Gastroesophageal sphincter (tissue), 4 donors: ENCODE results near the gene BRIX1. TPM values are rescaled to one million over a fixed set of nuclear protein-coding genes. Genes with fewer than 3 reads are reported as not detected.

Source experiments
- ATAC-seq: fragments of 150-250 bp; one replicate; pipeline ENCODE4 v1.9.1; 2016; ENCODE audit warnings: mild to moderate bottlenecking, moderate library complexity
- H3K27ac ChIP-seq, 4 donors: fragments of 200-600 bp; sonication (generic) in 3 of 4; 1 replicate in 3 of 4; 2 replicates in 1 of 4; pipeline ENCODE4 v1.5.1; 2016 to 2019
- H3K27me3 ChIP-seq: fragments of 200-600 bp; sonication (generic); one replicate; pipeline ENCODE4 v1.5.1; 2019
- H3K36me3 ChIP-seq, 2 donors: fragments of 200-600 bp; sonication (generic); one replicate each; pipeline ENCODE4 v1.5.1; 2019; ENCODE audit warnings: control low read depth in 1 of 2
- H3K4me1 ChIP-seq, 3 donors: fragments of 200-600 bp; sonication (generic); 1 replicate in 2 of 3; 2 replicates in 1 of 3; pipeline ENCODE4 v1.5.1; 2016 to 2019; ENCODE audit warnings: control low read depth in 2 of 3
- H3K4me3 ChIP-seq, 2 donors: fragments of 200-600 bp; sonication (generic); one replicate each; pipeline ENCODE4 v1.5.1; 2019; ENCODE audit warnings: mild to moderate bottlenecking in 1 of 2, moderate library complexity in 1 of 2
- H3K9me3 ChIP-seq, 3 donors: fragments of 200-600 bp; sonication (generic); one replicate each; pipeline ENCODE4 v1.5.1; 2017 to 2019; ENCODE audit warnings: control low read depth in 2 of 3
- EP300 ChIP-seq: sonication (generic); formaldehyde crosslinking; IDR thresholded peaks from one replicate; pipeline ENCODE4 v1.6.1; 2017; ENCODE audit warnings: antibody characterized with exemption, mild to moderate bottlenecking
- POLR2A ChIP-seq, 2 donors: fragments of 450-650 bp; IDR thresholded peaks; one replicate each; pipeline ENCODE4 v1.6.1; 2017; ENCODE audit warnings: antibody characterized with exemption in 2 of 2, mild to moderate bottlenecking in 2 of 2, moderate library complexity in 1 of 2
- POLR2AphosphoS5 ChIP-seq: sonication (generic); formaldehyde crosslinking; IDR thresholded peaks from one replicate; pipeline ENCODE4 v1.6.1; 2017; ENCODE audit warnings: antibody characterized with exemption
- WGBS, 2 donors: methylation state at CpG; one replicate each; pipeline ENCODE4 v1.1.5; 2018; ENCODE audit warnings: low coverage in 1 of 2; 5-methylcytosine and 5-hydroxymethylcytosine counted together
- total RNA-seq, 4 donors: library from RNA; depleted of rRNA; stranded (reverse); fragments of >200 nt; gene quantifications; one replicate each; pipeline ENCODE4 v1.1.0, GENCODE V29; 2016
- TF ChIP-seq, protein P1 (sequence below), 4 experiments: fragments of 200-600 bp in 2 of 4; fragments of 450-650 bp in 2 of 4; sonication (generic) in 1 of 4; IDR thresholded peaks; one replicate each; pipeline ENCODE4 v1.5.1; 2017 to 2019; ENCODE audit warnings: antibody characterized with exemption in 4 of 4, mild to moderate bottlenecking in 2 of 4, moderate library complexity in 2 of 4

The BRIX1 gene
- total RNA-seq, 4 donors from 2014 or later, result 22.4 to 34.7 (median 28.9) TPM

DNA sequence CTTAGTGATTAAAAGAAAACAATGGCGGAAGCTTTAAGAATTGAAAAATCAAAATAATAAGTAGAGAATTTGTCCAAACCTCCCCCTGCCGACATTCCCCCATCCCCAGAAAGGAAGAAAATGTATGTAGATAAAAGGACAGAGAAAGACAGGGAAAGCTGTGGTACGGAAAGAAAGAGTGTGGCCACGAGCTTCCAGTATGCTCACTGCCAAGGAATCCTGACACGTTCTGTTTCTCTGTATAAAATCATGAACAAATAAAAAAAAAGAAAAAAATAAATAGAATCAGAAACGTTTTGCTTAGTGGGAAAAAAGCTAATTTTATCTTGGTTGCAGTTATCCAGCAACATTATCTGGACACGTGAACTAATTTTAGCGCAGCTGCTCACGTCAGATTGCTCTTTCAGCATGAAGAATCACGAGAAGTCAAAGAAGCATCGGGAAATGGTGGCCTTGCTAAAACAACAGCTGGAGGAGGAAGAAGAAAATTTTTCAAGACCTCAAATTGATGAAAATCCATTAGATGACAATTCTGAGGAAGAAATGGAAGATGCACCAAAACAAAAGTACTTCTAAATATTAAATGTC, 29.0 kb downstream of the BRIX1 start:
- no peak overlapping the region for H3K27ac ChIP-seq
- WGBS, 2 donors, result 75 to 83% methylated on average over 7 to 11 of the region's 11 CpGs
- peaks cover 0 to 91% of the 10 kb centered on the region in 2 donors for H3K36me3 ChIP-seq
- no peaks in the 10 kb centered on the region for H3K9me3 ChIP-seq
- no peaks in the 10 kb centered on the region for H3K4me1 ChIP-seq
- TF ChIP-seq, protein P1, sequence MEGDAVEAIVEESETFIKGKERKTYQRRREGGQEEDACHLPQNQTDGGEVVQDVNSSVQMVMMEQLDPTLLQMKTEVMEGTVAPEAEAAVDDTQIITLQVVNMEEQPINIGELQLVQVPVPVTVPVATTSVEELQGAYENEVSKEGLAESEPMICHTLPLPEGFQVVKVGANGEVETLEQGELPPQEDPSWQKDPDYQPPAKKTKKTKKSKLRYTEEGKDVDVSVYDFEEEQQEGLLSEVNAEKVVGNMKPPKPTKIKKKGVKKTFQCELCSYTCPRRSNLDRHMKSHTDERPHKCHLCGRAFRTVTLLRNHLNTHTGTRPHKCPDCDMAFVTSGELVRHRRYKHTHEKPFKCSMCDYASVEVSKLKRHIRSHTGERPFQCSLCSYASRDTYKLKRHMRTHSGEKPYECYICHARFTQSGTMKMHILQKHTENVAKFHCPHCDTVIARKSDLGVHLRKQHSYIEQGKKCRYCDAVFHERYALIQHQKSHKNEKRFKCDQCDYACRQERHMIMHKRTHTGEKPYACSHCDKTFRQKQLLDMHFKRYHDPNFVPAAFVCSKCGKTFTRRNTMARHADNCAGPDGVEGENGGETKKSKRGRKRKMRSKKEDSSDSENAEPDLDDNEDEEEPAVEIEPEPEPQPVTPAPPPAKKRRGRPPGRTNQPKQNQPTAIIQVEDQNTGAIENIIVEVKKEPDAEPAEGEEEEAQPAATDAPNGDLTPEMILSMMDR (IDR thresholded peaks at IDR 0.05), result no peak
- TF ChIP-seq POLR2A (IDR thresholded peaks at IDR 0.05) (no peak), EP300 (no peak), POLR2AphosphoS5 (no peak)
- no peak overlapping the region for H3K4me3 ChIP-seq
- no peaks in the 10 kb centered on the region for H3K27me3 ChIP-seq
- ATAC-seq, result no peak

DNA sequence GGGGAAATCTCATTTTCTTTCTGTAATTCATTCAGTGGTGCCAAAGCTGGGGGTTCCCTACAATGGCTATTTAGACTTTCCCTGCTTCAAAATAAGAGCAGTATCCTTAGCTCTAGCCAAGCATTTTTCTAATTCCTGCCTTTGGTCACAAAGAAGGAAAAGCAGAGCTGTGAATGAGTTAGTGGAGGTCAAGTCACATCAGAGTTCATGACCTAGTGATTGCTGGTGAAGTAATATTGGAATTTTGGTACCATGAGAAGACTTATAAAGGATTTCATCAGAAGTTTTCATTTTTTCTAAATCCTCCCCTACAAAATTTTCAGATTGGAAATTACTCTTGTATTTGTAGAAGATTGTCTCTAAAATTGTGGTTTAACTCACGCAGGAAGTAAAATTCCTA, 41.8 kb downstream of the BRIX1 start:
- H3K36me3 ChIP-seq, result peaks cover 0 to 37% of the 10 kb centered on the region in 2 donors
- no peak overlapping the region for H3K27ac ChIP-seq
- TF ChIP-seq EP300 (no peak), POLR2AphosphoS5 (no peak), POLR2A (IDR thresholded peaks at IDR 0.05) (no peak)
- TF ChIP-seq, protein P1 (IDR thresholded peaks at IDR 0.05), result no peak
- 100% methylated on average over 1 of the region's 1 CpG for WGBS, 2 donors
- H3K4me1 ChIP-seq, result no peaks in the 10 kb centered on the region
- no peak for ATAC-seq
- H3K9me3 ChIP-seq, result no peaks in the 10 kb centered on the region
- H3K4me3 ChIP-seq, result no peak overlapping the region
- H3K27me3 ChIP-seq, result no peaks in the 10 kb centered on the region

GRCh38 chr5:34957857-34958690, 42.6 kb downstream of the BRIX1 start:
- Histone ChIP-seq H3K36me3 (peaks cover 0 to 30% of the 10 kb centered on the region in 2 donors), H3K27me3 (no peaks in the 10 kb centered on the region), H3K27ac (no peak overlapping the region), H3K4me3 (no peak overlapping the region), H3K4me1 (no peaks in the 10 kb centered on the region), H3K9me3 (no peaks in the 10 kb centered on the region)
- TF ChIP-seq, protein P1 (IDR thresholded peaks at IDR 0.05), result peak in 2 of 4 experiments; percentile 26 to 43
- no peak for TF ChIP-seq POLR2AphosphoS5
- no peak for ATAC-seq
- 31 to 39% methylated on average over 3 to 5 of the region's 5 CpGs for WGBS, 2 donors

GRCh38 chr5:34959323-34959722, 43.8 kb downstream of the BRIX1 start:
- Histone ChIP-seq H3K9me3 (no peaks in the 10 kb centered on the region), H3K27me3 (no peaks in the 10 kb centered on the region), H3K36me3 (peaks cover 0 to 17% of the 10 kb centered on the region in 2 donors), H3K4me3 (no peak overlapping the region), H3K27ac (no peak overlapping the region), H3K4me1 (no peaks in the 10 kb centered on the region)
- TF ChIP-seq POLR2AphosphoS5 (no peak), POLR2A (IDR thresholded peaks at IDR 0.05) (no peak), EP300 (no peak)
- TF ChIP-seq, protein P1 (IDR thresholded peaks at IDR 0.05), result no peak
- 89 to 100% methylated on average over 1 of the region's 1 CpG for WGBS, 2 donors
- no peak for ATAC-seq

GRCh38 chr5:34967540-34967939, 52.0 kb downstream of the BRIX1 start:
- no peaks in the 10 kb centered on the region for H3K36me3 ChIP-seq
- H3K27ac ChIP-seq, result no peak overlapping the region
- ATAC-seq, result no peak
- WGBS, 2 donors, result 80 to 89% methylated on average over 2 to 3 of the region's 4 CpGs
- H3K27me3 ChIP-seq, result no peaks in the 10 kb centered on the region
- TF ChIP-seq POLR2A (IDR thresholded peaks at IDR 0.05), result no peak
- no peak for TF ChIP-seq EP300
- TF ChIP-seq, protein P1 (IDR thresholded peaks at IDR 0.05), result no peak
- TF ChIP-seq POLR2AphosphoS5, result no peak
- H3K4me3 ChIP-seq, result no peak overlapping the region
- no peaks in the 10 kb centered on the region for H3K9me3 ChIP-seq
- no peaks in the 10 kb centered on the region for H3K4me1 ChIP-seq
